T-helper 1 cell treated with Interleukin-12 subunit alpha and Interleukin-12 subunit beta and Interleukin-4 antibody, amounts not matched to agents 30 ng/mL and 1 ng/mL, for 36 hours (primary cell): ENCODE data around the gene CADM4. TPM values are rescaled to one million over a fixed set of nuclear protein-coding genes. Genes with fewer than 3 reads are reported as not detected.
"Not testable (repeated sequence)": the region's sequence is repeated elsewhere in the genome, so short reads cannot be mapped to it uniquely, and the experiment has no call there.

ENCODE experiments used
- intact Hi-C: fragments of 100-400 bp; cut with micrococcal nuclease; formaldehyde crosslinking; loops from one replicate; pipeline ENCODE4 v1.15.1; 2024
- total RNA-seq: library from RNA; stranded (reverse); gene quantifications from 2 replicates; pipeline ENCODE4 v1.2.3, GENCODE V29; 2022

CADM4 gene
- total RNA-seq, 1 donor from 2014 or later: 0.32 TPM

DNA sequence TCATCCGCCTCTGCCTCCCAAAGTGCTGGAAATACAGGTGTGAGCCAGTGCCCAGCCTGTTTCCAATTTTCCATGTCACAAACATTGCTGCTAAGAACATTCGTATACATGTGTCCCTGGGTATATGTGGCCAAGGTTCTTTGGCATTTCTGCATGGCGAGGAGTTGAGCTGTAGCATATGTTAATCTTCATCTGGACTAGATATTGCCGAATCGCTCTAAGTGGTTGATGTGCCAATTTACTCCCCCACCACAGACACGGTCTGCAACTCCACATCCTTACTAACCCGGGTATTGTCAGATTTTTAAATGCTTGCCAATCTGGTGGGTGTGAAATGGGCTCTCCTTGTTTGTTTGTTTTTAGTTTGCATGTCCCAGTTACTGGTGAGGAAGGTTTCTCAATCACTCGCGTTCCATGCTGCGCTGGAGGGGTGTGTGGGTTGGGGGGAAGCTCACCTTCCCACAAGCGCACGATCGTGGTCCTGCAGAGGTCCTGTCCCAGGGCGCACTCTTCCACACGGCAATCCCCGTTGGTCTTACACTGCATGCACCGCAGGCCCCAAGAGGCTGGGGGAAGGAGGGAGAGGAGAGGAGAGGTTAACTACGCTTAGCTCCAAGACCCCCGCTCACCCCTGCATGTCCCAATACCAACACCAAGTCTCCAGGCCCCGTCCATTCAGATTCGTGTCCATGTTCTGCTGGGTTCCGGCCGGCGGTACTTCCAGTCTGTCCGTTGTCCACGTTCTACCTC, 27.7 kb upstream of the CADM4 start:
- intact Hi-C loops: no loop called here

DNA sequence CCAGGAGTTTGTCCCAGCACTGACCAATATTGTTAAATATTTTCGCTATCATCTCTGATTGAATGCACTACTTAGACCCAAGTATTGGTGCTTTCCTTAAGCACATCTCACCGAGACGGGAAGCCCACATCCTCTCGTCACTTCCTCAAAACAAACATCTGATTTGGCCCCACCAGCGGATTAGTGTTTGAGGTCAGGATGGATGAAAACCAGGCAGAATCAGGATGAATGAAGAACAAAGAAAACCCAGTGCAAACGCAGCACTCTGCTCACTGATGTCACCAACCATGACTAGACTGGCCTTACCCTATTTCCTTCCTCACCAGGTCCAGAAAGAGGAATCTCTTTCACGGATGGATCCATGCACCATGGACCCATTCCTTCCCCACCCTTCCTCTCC, 24.4 kb upstream of the CADM4 start:
- intact Hi-C loops: no loop called here

DNA sequence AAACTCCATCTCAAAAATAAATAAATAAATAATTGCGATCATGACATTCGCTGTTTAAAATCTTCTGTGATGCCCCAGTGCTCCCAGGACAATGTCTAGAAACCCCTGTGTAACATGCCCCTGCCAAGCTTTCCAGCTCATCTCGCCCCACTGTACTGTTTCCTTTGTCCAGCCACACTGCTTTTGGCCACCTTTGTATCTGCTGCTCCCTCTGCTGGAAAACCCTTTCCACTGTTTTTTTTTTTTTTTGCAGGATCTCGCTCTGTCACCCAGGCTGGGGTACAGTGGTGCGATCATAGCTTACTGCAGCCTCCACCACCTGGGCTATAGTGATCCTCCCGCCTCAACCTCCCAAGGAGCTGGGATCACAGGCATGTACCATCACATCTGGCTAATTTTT, 22.8 kb upstream of the CADM4 start:
- intact Hi-C loops: no loop called here

DNA sequence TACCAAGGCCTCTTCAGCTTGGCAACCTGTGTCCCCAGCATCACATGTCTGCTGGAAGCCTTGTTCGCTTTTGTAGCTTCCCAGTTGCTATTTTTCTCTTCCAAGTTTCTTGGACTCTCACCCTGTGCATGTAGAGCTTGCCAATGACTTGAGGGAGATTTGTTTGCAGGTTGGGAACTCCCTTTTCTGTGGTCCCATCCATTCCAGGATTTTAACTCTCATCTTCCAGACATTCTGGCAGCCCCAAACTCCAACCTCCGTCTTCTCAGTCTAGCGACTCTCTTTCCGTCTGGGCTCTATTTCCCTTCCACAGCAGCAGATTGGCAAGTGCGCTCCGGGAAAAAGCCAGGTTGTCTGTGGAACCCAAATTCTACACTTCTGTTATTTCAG, 21.3 kb upstream of the CADM4 start:
- intact Hi-C loops: no loop called here

DNA sequence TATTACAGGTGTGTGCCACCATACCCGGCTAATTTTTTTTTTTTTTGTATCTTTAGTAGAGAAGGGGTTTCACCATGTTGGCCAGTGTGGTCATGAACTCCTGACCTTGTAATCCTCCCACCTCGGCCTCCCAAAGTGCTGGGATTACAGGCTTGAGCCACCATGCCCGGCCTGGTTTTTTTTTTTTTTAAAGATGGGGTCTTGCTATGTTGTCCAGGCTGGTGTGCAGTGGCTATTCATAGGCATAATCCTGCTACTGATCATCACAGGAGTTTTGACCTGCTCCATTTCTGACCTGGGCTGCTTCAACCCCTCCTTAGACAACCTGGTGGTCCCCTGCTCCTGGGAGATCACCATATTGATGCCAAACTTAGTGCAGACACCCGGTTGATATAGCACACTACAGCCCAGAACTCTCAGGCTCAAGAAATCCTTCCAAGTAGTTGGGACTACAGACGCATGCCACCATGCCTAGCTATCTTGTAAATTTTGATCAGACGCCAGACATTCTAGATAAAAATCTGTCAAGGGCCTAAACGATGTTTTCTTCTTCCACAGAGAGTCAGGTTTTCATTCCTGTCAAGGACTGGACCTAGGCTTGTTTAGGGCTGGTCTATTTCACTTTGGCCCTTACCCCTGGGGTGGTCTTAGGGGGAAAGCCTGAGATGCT, 20.8 kb upstream of the CADM4 start:
- intact Hi-C loops: no loop called here

DNA sequence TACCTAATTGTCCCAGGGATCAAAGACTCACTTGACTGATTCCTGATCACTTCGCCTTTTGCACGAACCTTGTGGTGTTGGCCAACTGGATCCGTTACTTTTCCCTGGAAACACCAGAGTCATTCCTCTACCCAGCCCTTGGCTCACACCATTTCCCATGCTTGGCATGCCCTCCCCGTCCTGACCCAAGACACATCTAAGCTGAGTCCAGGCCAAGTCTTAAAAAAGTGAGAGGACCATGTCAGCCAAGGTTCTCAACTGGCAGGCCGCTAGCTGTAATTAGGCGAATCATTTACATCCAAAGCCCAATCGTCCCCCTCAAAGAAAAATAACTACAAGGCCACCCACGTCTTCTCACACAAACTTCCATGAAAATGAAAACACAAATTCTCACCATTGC, 18.8 kb upstream of the CADM4 start:
- intact Hi-C loops: no loop called here

DNA sequence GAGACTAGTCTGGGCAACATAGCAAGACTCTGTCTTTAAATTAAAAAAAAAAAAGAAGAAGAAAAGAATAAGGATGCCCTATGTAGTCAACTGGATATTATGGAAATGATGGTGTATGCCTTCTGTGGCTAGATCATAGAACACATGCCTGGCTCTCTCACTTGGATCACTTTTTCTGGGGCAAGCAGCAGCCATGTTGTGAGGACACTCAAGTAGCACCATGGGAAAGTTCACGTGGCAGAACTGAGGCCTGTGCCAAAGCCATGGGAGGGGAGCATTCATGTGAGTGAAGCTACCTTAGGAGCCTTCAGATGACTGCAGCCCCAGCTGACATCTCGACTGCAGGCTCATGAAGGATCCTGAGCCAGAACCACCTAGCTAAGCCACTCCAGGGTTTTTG, 18.4 kb upstream of the CADM4 start:
- intact Hi-C loops: no loop called here

DNA sequence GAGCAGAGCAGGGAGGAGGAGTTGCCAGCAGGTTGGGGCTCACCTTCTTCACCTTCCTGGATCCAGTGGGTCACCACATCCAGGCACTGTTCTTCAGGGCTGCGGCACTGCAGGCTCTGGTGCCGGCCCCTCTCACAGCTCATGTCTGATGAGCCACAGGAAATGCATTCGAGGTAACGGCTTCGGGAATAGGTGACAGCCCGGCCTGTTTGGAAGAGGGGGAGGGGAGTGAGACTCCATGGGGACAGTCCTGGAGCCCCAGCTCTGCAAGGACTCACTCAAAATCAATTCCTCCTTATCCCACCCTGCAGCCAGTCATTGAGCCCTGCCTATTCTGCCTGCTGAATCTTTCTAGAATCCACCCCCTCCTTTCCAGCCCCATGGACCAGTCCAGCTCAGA, 16.8 kb upstream of the CADM4 start:
- intact Hi-C loops: no loop called here

DNA sequence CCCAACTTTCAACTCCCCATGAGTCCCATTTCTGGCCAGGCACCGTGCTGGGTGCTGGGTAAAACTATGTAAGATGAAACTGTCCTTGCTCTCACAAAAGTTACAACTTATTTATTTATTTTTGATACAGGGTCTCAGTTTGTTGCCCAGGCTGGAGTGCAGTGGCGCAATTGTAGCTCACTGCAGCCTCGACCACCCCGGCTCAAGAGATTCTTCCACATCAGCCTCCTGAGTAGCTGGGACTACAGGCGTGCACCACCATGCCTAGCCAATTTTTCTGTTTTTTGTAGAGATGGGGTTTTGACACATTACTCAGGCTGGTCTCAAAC, 12.9 kb upstream of the CADM4 start:
- intact Hi-C loops: loop anchor here (1.0 kb wide), 1 partner anchor 97 kb away; no protein-coding TSS in a partner anchor

DNA sequence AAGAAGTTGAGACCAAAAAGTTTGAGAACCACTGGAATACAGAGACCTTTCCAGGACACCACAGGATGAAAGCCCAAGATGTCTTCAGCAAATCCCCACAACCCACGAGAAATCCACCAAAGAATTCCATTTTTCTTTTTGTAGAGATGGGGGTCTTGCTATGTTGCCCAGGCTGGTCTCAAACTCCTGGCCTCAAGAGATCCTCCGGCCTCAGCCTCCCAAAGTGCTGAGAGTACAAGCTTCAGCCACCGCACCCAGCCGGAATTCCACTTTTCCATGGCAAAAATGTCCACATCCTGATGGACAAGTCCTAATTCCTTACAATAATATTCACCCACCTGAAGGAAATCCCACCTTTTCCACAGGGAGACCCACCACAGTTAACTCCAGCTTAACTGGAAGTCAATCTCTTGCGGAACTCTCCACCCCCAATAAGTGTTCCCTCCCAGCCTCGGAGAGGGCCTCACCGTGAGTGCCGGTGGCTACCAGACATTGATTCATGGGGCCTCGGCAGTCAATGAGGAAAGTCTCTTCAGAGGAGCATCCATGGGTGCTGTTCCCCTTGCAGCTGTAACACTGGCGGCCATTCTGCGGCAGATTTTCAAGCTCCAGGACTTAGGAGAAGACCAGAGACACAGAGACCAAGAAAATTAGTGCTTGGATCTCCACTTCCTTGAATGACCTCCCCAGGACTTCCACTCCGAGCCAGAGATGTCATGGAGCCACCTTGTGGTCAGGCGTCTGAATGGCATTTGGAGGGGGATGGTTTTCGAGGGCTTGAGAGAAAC, 12.3 kb upstream of the CADM4 start:
- intact Hi-C loops: loop anchor here (1.0 kb wide), 1 partner anchor 97 kb away; no protein-coding TSS in a partner anchor

DNA sequence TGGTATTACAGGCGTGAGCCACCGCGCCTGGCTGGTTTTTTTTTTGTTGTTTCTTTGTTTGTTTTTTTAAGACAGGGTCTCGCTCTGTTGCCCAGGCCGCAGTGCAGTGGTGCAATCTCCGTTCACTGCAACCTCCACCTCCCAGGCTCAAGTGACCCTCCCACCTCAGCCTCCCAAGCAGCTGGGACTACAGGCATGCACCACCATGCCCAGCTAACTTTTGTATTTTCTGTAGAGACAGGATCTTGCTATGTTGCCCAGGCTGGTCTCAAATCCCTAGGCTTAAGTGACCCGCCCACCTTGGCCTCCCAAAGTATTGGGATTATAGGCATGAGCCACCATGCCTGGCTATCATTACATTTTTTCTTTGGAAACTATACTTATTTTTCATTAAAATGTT, 10.6 kb upstream of the CADM4 start:
- intact Hi-C loops: not testable (repeated sequence)

DNA sequence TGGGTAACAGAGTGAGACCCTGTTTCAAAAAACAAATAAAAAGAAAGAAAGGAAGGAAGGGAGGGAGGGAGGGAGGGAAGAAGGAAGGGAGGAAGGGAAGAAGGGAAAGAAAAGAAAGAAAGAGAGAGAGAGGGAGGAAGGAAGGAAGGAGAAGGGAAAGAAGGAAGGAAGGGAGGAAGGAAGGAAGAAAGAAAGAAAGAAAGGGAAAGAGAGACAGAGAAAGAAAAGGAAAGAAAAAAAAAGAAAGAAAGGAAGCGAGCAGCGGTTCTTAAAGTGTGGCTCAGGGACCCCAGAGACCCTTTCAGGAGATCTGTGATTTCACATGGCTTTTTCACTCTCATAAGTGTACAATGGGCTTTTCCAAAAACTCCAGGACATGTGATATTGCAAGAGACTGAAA, 9.9 kb upstream of the CADM4 start:
- intact Hi-C loops: no loop called here

DNA sequence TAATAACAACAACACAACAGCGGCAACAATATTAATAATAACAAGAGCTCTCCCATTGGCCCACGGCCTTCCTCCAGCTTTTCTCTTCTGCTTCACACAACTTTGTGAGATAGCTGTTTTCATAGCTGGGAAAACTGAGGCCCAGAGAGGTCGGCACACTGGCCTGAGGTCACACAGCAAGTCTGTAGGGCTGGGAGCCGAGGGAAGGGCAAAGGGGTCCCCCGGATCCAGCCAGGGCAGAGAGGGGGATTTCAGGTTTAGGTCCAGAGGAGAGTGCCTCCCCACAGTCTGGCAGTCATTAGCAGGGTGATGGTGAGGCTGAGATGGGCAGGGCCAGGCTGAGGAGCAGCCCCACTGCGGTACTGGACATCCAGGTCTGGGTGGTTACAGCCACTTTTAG, 9.0 kb upstream of the CADM4 start:
- intact Hi-C loops: no loop called here

DNA sequence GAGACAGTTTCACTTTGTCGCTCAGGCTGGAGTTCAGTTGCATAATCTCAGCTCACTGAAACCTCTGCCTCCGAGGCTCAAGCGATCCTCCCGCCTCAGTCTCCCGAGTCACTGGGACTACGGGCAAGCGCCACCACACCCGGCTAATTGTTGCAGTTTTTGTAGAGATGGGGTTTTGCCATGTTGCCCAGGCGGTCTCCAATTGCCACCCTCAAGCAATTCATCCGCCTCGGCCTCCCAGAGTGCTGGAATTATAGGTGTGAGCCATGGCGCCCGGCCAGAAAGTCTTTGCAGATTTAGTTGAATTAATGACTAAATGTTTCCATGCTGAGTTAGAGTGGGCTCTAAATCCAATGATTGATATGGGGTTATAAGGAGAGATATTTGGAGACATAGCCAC, 4.5 kb upstream of the CADM4 start:
- intact Hi-C loops: no loop called here

DNA sequence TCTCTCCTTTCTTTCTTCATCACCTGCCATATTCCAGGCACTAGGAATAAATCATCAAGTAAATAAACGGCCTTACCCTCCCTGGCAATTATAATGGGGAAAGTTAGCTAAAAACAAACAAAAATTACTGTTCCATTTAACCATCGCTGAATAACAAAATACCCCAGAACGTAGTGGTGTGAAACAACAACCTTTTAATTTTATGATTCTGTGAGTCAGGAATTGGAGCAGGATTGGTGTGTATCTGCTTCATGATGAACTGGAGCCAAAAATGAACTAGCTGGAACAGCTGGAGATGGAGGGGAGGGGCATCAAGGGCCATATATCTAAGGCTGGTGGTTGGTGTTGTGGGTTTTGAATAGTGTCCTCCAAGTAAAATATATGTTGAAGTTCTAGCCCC, 3.7 kb upstream of the CADM4 start:
- intact Hi-C loops: no loop called here

DNA sequence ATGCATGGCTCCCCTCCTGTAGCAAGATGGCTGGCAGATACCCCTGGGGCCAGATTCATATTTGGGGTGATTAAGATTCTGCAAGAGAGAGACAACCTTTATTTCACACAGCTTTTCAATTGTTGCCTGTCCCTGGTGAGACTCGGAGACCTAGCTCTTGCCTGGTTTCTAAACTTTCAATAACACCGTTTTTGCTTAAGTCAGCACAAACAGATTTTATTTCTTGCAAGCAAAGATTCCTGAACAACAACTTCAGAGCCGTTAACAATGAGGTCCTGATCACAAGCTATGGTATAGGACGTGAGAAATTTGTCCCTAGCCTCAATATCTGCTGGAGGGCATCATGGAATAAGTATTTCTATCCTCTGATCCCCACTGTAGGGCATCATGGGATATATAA, 2.9 kb upstream of the CADM4 start:
- intact Hi-C loops: no loop called here

DNA sequence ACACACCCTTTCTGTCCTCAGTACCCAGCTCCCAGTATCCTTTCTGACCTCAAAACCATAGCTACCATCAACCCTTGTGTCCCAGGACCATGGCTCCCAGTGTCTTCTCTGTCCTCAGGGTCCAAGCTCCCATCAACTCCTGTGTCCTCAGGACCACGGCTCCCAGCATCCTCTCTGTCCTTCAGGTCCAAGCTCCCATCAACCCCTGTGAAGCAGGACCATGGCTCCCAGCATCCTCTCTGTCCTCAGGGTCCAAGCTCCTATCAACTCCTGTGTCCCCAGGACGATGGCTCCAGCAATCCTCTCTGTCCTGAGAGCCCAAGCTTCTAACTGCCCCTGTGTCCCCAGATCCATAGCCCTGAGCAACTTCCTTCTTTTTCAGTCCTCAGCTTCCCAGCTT, 1.7 kb upstream of the CADM4 start:
- intact Hi-C loops: no loop called here

DNA sequence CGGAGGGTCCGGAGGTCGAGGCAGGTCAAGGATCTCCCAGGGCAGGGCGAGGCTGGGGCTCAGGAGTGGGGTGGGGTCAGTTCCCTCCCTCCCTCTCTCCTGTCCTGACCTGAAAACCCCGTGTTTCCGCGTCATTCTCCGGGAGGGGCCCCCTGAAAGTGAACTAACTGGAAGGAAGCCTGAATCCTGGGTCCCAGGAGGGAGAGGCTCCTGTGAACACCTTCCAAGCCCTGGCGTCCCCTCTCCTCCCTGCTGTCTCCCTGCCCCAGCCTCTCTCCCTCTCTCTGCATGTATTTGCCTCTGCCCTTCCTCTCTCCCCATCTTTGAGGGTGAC, 741 bp upstream of the CADM4 start:
- intact Hi-C loops: loop anchor here (1.0 kb wide), 1 partner anchor 28 kb away; no protein-coding TSS in a partner anchor

DNA sequence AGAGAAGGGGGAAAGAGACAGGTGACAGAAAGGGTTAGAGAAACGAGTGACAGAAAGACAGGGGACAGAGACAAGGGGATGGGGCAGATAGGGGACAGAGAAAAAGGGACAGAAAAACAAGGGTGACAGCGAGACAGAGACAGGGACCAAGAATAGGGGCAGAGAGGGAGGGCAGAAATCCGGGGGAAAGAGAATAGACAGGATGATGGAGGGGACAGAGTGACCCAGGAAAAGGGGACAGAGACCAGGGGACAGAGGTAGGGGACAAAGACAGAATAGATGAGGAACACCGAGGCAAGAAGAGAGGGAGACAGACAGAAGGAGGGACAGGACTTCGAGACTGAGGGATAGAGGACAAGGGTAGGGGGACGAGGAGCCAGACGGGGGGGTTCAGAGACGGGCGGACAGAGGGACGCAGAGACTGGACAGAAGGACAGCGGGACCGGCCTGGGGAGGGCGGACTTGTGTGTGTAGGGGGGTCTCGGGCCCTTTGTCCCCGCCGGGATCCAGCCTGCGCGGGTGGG, 593 bp downstream of the CADM4 start:
- intact Hi-C loops: loop anchor here (2.0 kb wide), 1 partner anchor 20 kb away; the partner anchor contains the start of gene ZNF428

DNA sequence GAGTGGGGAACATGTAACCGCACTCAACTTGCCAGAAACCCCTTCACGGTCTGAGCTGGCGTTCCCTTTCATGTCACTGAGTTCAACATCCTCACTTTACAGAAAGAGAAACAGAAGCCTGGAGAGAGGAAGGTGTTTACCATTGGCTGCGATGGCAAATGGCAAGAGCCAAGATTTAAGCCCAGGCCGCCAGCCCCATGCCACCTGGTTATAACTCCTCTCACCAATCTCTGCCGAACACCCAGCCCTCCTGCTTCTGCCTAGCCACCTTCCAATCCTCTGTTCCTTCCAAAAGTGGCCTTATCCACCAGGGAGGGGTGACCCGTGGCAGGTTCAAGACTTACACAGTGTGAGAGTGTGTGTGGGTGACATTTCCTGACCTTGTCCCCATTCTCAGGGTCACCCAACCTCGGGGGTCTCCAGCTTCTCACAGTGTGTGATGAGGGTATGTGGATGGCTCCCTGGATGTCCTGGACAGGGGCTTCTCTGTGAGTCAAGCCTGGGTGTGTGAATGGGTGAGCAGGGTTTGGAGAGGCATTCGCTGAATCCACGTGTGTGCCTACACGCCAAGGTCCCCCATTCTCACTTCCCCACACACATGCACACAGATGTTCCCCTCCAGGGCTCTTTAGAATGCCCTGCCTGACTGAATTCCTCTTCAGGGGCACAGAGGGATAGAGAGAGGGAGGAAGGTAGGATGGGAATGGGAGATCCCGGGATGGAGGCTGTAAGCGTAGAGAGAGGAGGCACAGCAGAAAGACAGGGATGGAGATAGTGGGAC, 1.2 kb downstream of the CADM4 start:
- intact Hi-C loops: loop anchor here (2.0 kb wide), 1 partner anchor 20 kb away; the partner anchor contains the start of gene ZNF428

DNA sequence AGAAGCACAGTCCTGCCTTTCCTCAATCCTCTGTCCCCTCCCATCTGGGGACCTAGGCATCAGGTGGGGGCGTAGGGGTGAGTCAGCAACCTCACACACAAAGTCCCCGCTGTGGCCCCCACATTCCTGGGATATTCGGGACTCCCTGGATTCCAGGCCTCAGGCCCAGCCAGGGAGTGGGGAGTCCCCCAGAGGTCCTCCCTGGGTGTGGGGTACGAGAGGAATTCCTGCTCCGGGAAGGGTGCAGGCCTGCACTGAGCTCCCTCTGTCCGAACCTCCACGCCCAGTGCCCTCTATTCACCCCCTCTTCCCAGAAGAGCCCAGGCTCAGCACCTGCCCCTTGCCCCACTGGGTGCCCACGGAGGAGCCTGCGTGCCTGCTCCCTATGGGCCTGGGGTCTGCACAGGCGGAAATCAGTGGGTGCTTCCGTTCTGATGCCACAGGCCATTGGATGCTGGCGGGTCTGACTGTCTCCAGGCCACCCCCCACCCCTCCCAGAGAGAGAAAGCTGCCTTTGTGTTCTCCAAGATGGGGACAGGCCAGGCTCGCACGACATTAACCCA, 3.4 kb downstream of the CADM4 start:
- intact Hi-C loops: no loop called here
